Common myeloid progenitor, CD34-positive (primary cell): ENCODE data around the gene NIT1.
"Not testable (repeated sequence)": the region's sequence is repeated elsewhere in the genome, so short reads cannot be mapped to it uniquely, and the experiment has no call there.

ENCODE experiments used
- CTCF ChIA-PET: fragments of 350-600 bp; sonication (Branson Sonifier 250); formaldehyde crosslinking; loops from one replicate; lab custom pipeline; 2021; ENCODE audit warnings: antibody characterized with exemption; lab: Charles Lee
- POLR2A ChIA-PET: fragments of 350-600 bp; sonication (Branson Sonifier 250); formaldehyde crosslinking; loops from one replicate; lab custom pipeline; 2021; ENCODE audit warnings: antibody characterized with exemption; lab: Charles Lee
- DNase-seq, 3 donors: peaks; one replicate each; pipeline versions ENCODE4 v3.0.0 to v3.0.0-alpha.2; 2013
- H3K27ac ChIP-seq, 2 experiments: 1 replicate in 1 of 2; 2 replicates in 1 of 2; pipeline ENCODE4 v1.7.0; 2013; ENCODE audit warnings: inconsistent platforms in 2 of 2, low read length in 2 of 2, mild to moderate bottlenecking in 2 of 2, low read depth in 1 of 2, moderate library complexity in 1 of 2; ENCODE audit not compliant: severe bottlenecking in 2 of 2, insufficient read depth in 1 of 2, poor library complexity in 1 of 2
- H3K27me3 ChIP-seq, 5 experiments: replicated peaks in 2 of 5; 1 replicate in 3 of 5; 2 replicates in 2 of 5; pipeline versions ENCODE4 v1.6.1 to v1.7.0; 2013; ENCODE audit warnings: low read length in 4 of 5, mild to moderate bottlenecking in 2 of 5, moderate library complexity in 2 of 5, inconsistent platforms in 1 of 5; ENCODE audit not compliant: insufficient read depth in 5 of 5, control insufficient read depth in 4 of 5
- H3K36me3 ChIP-seq, 4 experiments: 1 replicate in 2 of 4; 2 replicates in 2 of 4; pipeline versions ENCODE4 v1.6.1 to v1.7.0; 2013; ENCODE audit warnings: low read length in 3 of 4, control low read depth in 1 of 4, mild to moderate bottlenecking in 1 of 4; ENCODE audit not compliant: control insufficient read depth in 4 of 4, insufficient read depth in 4 of 4
- H3K4me1 ChIP-seq, 4 experiments: 1 replicate in 3 of 4; 2 replicates in 1 of 4; pipeline versions ENCODE4 v1.6.1 to v1.7.1; 2013; ENCODE audit warnings: low read length in 3 of 4, mild to moderate bottlenecking in 3 of 4, control low read depth in 1 of 4, inconsistent platforms in 1 of 4, moderate library complexity in 1 of 4; ENCODE audit not compliant: control insufficient read depth in 4 of 4, insufficient read depth in 4 of 4; ENCODE audit errors: control extremely low read depth in 1 of 4
- H3K4me3 ChIP-seq, 7 experiments: 1 replicate in 4 of 7; 2 replicates in 3 of 7; pipeline versions ENCODE4 v1.5.1 to v1.7.0; 2013; ENCODE audit warnings: mild to moderate bottlenecking in 7 of 7, low read length in 6 of 7, moderate library complexity in 6 of 7, inconsistent platforms in 2 of 7, low read depth in 2 of 7, control low read depth in 1 of 7; ENCODE audit not compliant: insufficient read depth in 4 of 7, control insufficient read depth in 1 of 7; ENCODE audit errors: extremely low read depth in 1 of 7
- H3K9me3 ChIP-seq, 5 experiments: 1 replicate in 4 of 5; 2 replicates in 1 of 5; pipeline versions ENCODE4 v1.6.1 to v1.7.1; 2013; ENCODE audit warnings: low read length in 4 of 5, mild to moderate bottlenecking in 2 of 5, inconsistent platforms in 1 of 5, low read depth in 1 of 5, moderate library complexity in 1 of 5; ENCODE audit not compliant: control insufficient read depth in 4 of 5, insufficient read depth in 2 of 5; ENCODE audit errors: control extremely low read depth in 1 of 5
- WGBS: methylation state at CpG from one replicate; pipeline ENCODE4 v1.1.5; 2013; ENCODE audit not compliant: insufficient coverage; 5-methylcytosine and 5-hydroxymethylcytosine counted together

Gene NIT1

DNA sequence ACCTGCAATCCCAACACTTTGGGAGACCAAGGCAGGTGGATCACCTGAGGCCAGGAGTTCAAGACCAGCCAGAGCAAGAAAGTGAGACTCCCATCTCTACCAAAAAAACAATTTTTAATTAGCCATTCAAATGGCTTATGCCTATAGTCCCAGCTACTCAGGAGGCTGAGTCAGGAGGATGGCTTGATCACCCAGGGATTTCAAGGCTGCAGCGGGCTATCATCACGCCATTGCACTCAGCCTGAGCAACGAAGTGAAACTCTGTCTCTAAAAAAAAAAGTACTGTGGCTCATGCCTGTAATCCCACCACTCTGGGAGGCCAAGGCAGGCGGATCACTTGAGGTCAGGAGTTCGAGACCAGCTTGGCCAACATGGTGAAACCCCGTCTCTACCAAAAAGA lies 1.9 kb upstream of the NIT1 start:
- POLR2A ChIA-PET, DNase-seq, H3K4me3 ChIP-seq, H3K27me3 ChIP-seq, H3K27ac ChIP-seq, H3K9me3 ChIP-seq: not testable (repeated sequence)
- Histone ChIP-seq H3K36me3 (peaks cover 4 to 17% (median 8%) of the 10 kb centered on the region in 4 experiments), H3K4me1 (peaks cover 46 to 86% (median 61%) of the 10 kb centered on the region in 4 experiments)
- WGBS, result 94% methylated on average over 6 of the region's 6 CpGs
- CTCF ChIA-PET, result interaction anchor here (1.0 to 2.7 kb wide), 4 partner anchors 15 to 74 kb away, joined by 3 to 16 read pairs (median 6); no protein-coding TSS in a partner anchor

GRCh38 chr1:161119092-161119903 lies 1.4 kb downstream of the NIT1 start:
- peak; percentile 63 to 84 (median 73) for DNase-seq
- peak overlapping the region; percentile 18 to 93 for H3K27ac ChIP-seq
- ChIA-PET CTCF (interaction anchor here (0.8 to 1.3 kb wide), 2 partner anchors 9 to 14 kb away, joined by 3 to 6 read pairs; partner anchors contain the start of gene DEDD), POLR2A (interaction anchor here (0.6 kb wide), 1 partner anchor 15 kb away, joined by 3 read pairs; no protein-coding TSS in a partner anchor)
- H3K4me1 ChIP-seq, result peaks cover 23 to 65% (median 48%) of the 10 kb centered on the region in 4 experiments
- H3K4me3 ChIP-seq, result peak overlapping the region in 6 of 7 experiments; percentile 0 to 100 (median 93)
- 72% methylated on average over 8 of the region's 10 CpGs for WGBS
- no peaks in the 10 kb centered on the region for H3K9me3 ChIP-seq
- peaks cover 7 to 47% (median 35%) of the 10 kb centered on the region in 4 experiments for H3K36me3 ChIP-seq
- H3K27me3 ChIP-seq, result no peaks in the 10 kb centered on the region

- ChIA-PET CTCF (interaction anchor here (0.8 to 1.8 kb wide), 6 partner anchors 9 to 123 kb away, joined by 3 to 10 read pairs (median 4); no protein-coding TSS in a partner anchor), POLR2A (no interaction called here)
- peaks cover 19 to 48% (median 36%) of the 10 kb centered on the region in 4 experiments for H3K4me1 ChIP-seq
- peak overlapping the region; percentile 7 to 33 for H3K27ac ChIP-seq
- no peak overlapping the region for H3K4me3 ChIP-seq
- no peak for DNase-seq
- H3K27me3 ChIP-seq, result no peaks in the 10 kb centered on the region
- WGBS, result no CpG with 5 or more reads among the region's 3 CpGs
- H3K9me3 ChIP-seq, result no peaks in the 10 kb centered on the region
- peaks cover 7 to 55% (median 42%) of the 10 kb centered on the region in 4 experiments for H3K36me3 ChIP-seq
Observed at GRCh38 chr1:161121042-161121650, 3.2 kb downstream of the NIT1 start.

DNA sequence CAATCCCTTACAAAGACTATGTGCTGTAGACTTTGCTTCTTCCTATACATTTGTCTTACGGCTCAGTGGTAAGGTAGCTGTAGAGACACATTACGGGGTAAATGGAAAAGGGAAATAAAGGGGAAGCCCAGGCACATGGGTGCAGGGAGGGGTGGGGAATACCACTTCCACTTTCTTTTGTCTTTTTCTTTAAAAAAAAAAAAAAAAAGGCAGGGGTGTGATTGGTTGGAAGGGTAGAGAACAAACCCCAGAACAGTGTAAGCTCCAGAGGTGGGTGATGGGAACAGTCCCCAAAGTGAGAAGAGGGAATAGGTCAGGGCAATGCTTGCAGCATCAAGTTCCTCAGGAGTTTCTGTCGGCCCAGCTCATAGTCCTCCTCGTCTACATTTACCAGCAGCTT lies 3.9 kb downstream of the NIT1 start:
- peak; percentile 36 to 66 (median 55) for DNase-seq
- no peaks in the 10 kb centered on the region for H3K9me3 ChIP-seq
- H3K27me3 ChIP-seq, result no peaks in the 10 kb centered on the region
- 83% methylated on average over 1 of the region's 4 CpGs for WGBS
- ChIA-PET POLR2A (interaction anchor here (0.6 kb wide), 1 partner anchor 138 kb away, joined by 4 read pairs; no protein-coding TSS in a partner anchor), CTCF (interaction anchor here (0.8 to 1.8 kb wide), 9 partner anchors 9 to 124 kb away, joined by 3 to 10 read pairs (median 4); partner anchors contain the start of genes KLHDC9 and PPOX)
- peaks cover 19 to 41% (median 30%) of the 10 kb centered on the region in 4 experiments for H3K4me1 ChIP-seq
- peak overlapping the region; percentile 7 to 33 for H3K27ac ChIP-seq
- peaks cover 7 to 60% (median 44%) of the 10 kb centered on the region in 4 experiments for H3K36me3 ChIP-seq
- no peak overlapping the region for H3K4me3 ChIP-seq

DNA sequence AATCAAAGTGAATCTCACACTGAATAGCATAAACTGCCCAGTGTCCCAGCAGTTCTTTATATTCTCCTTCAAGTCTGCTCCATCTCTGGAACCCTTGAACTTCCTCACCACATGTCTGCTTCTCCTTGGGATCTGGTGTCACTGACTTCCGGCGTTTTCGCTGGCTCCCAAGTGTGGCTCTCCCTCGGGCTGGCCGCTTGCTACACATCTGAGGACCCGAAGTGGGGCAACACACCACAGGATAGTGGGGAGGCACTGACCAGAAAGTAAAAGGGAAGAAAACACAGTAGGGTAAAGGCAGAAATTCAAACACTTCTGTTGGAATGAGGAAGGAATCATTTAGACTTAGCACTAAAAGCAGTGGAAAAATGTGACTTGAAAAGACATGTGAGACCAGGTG lies 5.1 kb downstream of the NIT1 start:
- Histone ChIP-seq H3K27me3 (no peaks in the 10 kb centered on the region), H3K36me3 (peaks cover 12 to 71% (median 48%) of the 10 kb centered on the region in 4 experiments), H3K27ac (no peak overlapping the region), H3K4me3 (no peak overlapping the region), H3K9me3 (no peaks in the 10 kb centered on the region), H3K4me1 (peaks cover 22 to 41% (median 32%) of the 10 kb centered on the region in 4 experiments)
- CTCF ChIA-PET, result interaction anchor here (1.8 kb wide), 1 partner anchor 8 kb away, joined by 4 read pairs; no protein-coding TSS in a partner anchor
- DNase-seq, result no peak
- 99% methylated on average over 6 of the region's 6 CpGs for WGBS
- POLR2A ChIA-PET, result no interaction called here

GRCh38 chr1:161127649-161128048 lies 9.7 kb downstream of the NIT1 start:
- Histone ChIP-seq H3K4me1 (peaks cover 13 to 24% (median 18%) of the 10 kb centered on the region in 4 experiments), H3K27ac (no peak overlapping the region), H3K4me3 (no peak overlapping the region), H3K36me3 (peaks cover 8 to 64% (median 44%) of the 10 kb centered on the region in 4 experiments), H3K27me3 (no peaks in the 10 kb centered on the region), H3K9me3 (no peaks in the 10 kb centered on the region)
- no peak for DNase-seq
- ChIA-PET CTCF (interaction anchor here (0.6 to 2.6 kb wide), 11 partner anchors 9 to 254 kb away, joined by 3 to 11 read pairs (median 4); partner anchors contain the start of genes KLHDC9, NECTIN4, NIT1 and PFDN2), POLR2A (interaction anchor here (1.1 kb wide), 1 partner anchor 15 kb away, joined by 3 read pairs; no protein-coding TSS in a partner anchor)
- no CpG with 5 or more reads among the region's 2 CpGs for WGBS
